Measurements from ENCODE around the gene THSD4.
"Not testable (repeated sequence)": the region's sequence is repeated elsewhere in the genome, so short reads cannot be mapped to it uniquely, and the experiment has no call there.

THSD4 gene

DNA sequence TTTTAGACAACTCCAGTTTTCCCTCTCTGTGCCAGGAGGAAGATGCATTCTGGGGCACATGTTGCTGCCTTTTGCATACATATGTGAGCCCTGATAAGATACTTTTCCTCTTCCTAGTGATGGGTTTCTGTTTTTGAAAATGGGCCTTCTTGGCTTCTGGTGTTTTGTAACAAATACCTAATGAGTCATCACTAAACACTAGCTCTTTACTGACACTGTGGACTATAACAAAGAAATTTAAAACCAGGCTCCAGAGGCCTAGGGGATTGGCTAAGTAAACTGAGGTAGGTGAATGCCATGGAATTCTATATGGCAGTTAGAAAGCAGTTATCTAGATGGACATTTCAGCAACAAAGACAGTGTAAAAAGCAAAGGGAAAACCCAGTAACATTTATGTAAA is 601.7 kb downstream of the THSD4 start:
- H3K36me3 ChIP-seq (ENCODE audit: insufficient read depth) = no peaks in the 10 kb centered on the region
- H3K79me2 ChIP-seq (ENCODE audit: insufficient read depth, low read depth) = no peaks in the 10 kb centered on the region
- no peaks in the 10 kb centered on the region for H4K20me1 ChIP-seq (ENCODE audit: insufficient read depth)
- no peaks in the 10 kb centered on the region for H3K27me3 ChIP-seq (ENCODE audit: insufficient read depth, low read depth)
- H3K4me2 ChIP-seq = no peak overlapping the region
- no peak overlapping the region for H3K4me3 ChIP-seq (IDR thresholded peaks at IDR 0.05; ENCODE audit: insufficient read depth, low read depth, low read length)
- no peak overlapping the region for H3K9ac ChIP-seq
- no peaks in the 10 kb centered on the region for H3K4me1 ChIP-seq (ENCODE audit: low read depth, poor library complexity, severe bottlenecking)
- H3K27ac ChIP-seq = no peak overlapping the region
- TF ChIP-seq CTCF (conservative IDR thresholded peaks at IDR 0.05; ENCODE audit: low read depth, low read length) = no peak
- H2AFZ ChIP-seq (ENCODE audit: low read depth) = no peak overlapping the region

GRCh38 chr15:71718116-71718910 is 603.0 kb downstream of the THSD4 start:
- Histone ChIP-seq H3K79me2 (ENCODE audit: insufficient read depth, low read depth) (no peaks in the 10 kb centered on the region), H3K4me2 (no peak overlapping the region), H3K4me3 (IDR thresholded peaks at IDR 0.05; ENCODE audit: insufficient read depth, low read depth, low read length) (no peak overlapping the region), H3K27ac (no peak overlapping the region), H3K9ac (no peak overlapping the region), H4K20me1 (ENCODE audit: insufficient read depth) (no peaks in the 10 kb centered on the region), H3K27me3 (ENCODE audit: insufficient read depth, low read depth) (no peaks in the 10 kb centered on the region), H3K4me1 (ENCODE audit: low read depth, poor library complexity, severe bottlenecking) (no peaks in the 10 kb centered on the region), H3K36me3 (ENCODE audit: insufficient read depth) (no peaks in the 10 kb centered on the region), H2AFZ (ENCODE audit: low read depth) (no peak overlapping the region)
- no peak for TF ChIP-seq CTCF (conservative IDR thresholded peaks at IDR 0.05; ENCODE audit: low read depth, low read length)

DNA sequence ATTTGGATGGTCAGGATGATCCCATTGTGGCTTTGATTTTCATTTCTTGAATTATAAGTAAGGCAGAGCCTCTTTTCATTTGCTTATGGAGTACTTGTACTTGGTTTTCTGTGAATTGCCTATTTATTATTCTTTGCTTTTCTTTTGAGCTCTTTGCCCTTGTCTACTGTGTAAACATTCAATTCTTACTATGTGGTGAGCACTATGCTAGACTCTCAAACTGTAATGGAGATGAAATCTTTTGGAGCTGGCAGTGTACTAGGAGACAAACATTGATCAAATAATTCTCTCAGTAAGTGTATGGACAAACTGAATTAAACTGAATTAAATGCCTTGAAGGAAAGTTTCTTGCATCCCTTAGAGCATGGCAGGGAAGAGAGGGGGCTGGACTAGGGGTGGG is 608.1 kb downstream of the THSD4 start:
- H3K9ac ChIP-seq = no peak overlapping the region
- no peaks in the 10 kb centered on the region for H3K4me1 ChIP-seq (ENCODE audit: low read depth, poor library complexity, severe bottlenecking)
- H3K27ac ChIP-seq = no peak overlapping the region
- H3K4me2 ChIP-seq = no peak overlapping the region
- no peak for TF ChIP-seq CTCF (conservative IDR thresholded peaks at IDR 0.05; ENCODE audit: low read depth, low read length)
- H3K27me3 ChIP-seq (ENCODE audit: insufficient read depth, low read depth) = no peaks in the 10 kb centered on the region
- no peaks in the 10 kb centered on the region for H3K79me2 ChIP-seq (ENCODE audit: insufficient read depth, low read depth)
- H4K20me1 ChIP-seq (ENCODE audit: insufficient read depth) = no peaks in the 10 kb centered on the region
- H3K36me3 ChIP-seq (ENCODE audit: insufficient read depth) = no peaks in the 10 kb centered on the region
- no peak overlapping the region for H3K4me3 ChIP-seq (IDR thresholded peaks at IDR 0.05; ENCODE audit: insufficient read depth, low read depth, low read length)
- no peak overlapping the region for H2AFZ ChIP-seq (ENCODE audit: low read depth)

GRCh38 chr15:71725207-71725955 is 610.1 kb downstream of the THSD4 start:
- not testable (repeated sequence) for H3K9ac ChIP-seq; H2AFZ ChIP-seq (ENCODE audit: low read depth); H3K4me3 ChIP-seq (IDR thresholded peaks at IDR 0.05; ENCODE audit: insufficient read depth, low read depth, low read length); H3K4me1 ChIP-seq (ENCODE audit: low read depth, poor library complexity, severe bottlenecking); H3K27ac ChIP-seq; H3K79me2 ChIP-seq (ENCODE audit: insufficient read depth, low read depth); H3K27me3 ChIP-seq (ENCODE audit: insufficient read depth, low read depth); H3K36me3 ChIP-seq (ENCODE audit: insufficient read depth); H4K20me1 ChIP-seq (ENCODE audit: insufficient read depth); H3K4me2 ChIP-seq

DNA sequence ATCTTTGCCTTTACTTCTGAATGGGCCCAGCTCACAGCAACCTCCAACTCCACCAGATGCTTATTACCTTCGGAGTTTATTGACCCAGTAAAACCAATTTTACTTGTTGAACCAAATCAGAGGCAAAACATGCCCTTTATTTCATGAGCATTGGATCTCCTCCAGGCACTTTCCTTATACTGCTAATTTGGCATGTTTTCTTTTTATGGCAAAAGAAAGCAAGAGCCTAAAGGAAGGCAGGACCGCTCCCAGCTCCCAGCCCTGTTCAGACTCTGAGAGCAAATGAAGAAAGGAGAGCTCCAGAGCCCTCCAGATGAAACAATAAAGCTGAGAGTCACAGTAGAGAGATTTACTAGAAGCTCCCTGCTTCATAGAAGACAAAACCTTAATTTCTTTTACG is 613.6 kb downstream of the THSD4 start:
- Histone ChIP-seq H3K27me3 (ENCODE audit: insufficient read depth, low read depth) (no peaks in the 10 kb centered on the region), H3K79me2 (ENCODE audit: insufficient read depth, low read depth) (no peaks in the 10 kb centered on the region), H3K9ac (no peak overlapping the region), H4K20me1 (ENCODE audit: insufficient read depth) (no peaks in the 10 kb centered on the region), H2AFZ (ENCODE audit: low read depth) (no peak overlapping the region), H3K4me3 (IDR thresholded peaks at IDR 0.05; ENCODE audit: insufficient read depth, low read depth, low read length) (no peak overlapping the region), H3K4me2 (no peak overlapping the region), H3K27ac (no peak overlapping the region), H3K4me1 (ENCODE audit: low read depth, poor library complexity, severe bottlenecking) (no peaks in the 10 kb centered on the region), H3K36me3 (ENCODE audit: insufficient read depth) (no peaks in the 10 kb centered on the region)
- no peak for TF ChIP-seq CTCF (conservative IDR thresholded peaks at IDR 0.05; ENCODE audit: low read depth, low read length)
